Liver (tissue), 9 donors: ENCODE measurements around the gene FARP1. TPM values are rescaled to one million over a fixed set of nuclear protein-coding genes. Genes with fewer than 3 reads are reported as not detected.

Experiments used
- DNase-seq: peaks from one replicate; pipeline ENCODE4 v3.0.0-alpha.2; 2017; ENCODE audit warnings: low spot score
- H3K27ac ChIP-seq, 2 donors: one replicate each; pipeline ENCODE4 v1.7.0; 2013; ENCODE audit warnings: inconsistent platforms in 2 of 2, low read length in 2 of 2, control low read depth in 1 of 2, low read depth in 1 of 2, mild to moderate bottlenecking in 1 of 2
- H3K27me3 ChIP-seq, 4 donors: one replicate each; pipeline versions ENCODE4 v1.6.1 to v1.7.0; 2013; ENCODE audit warnings: low read length in 3 of 4, inconsistent platforms in 1 of 4, mild to moderate bottlenecking in 1 of 4, moderate library complexity in 1 of 4; ENCODE audit not compliant: control insufficient read depth in 4 of 4, insufficient read depth in 4 of 4
- H3K36me3 ChIP-seq, 4 donors: one replicate each; pipeline versions ENCODE4 v1.6.1 to v1.7.0; 2013; ENCODE audit warnings: low read length in 3 of 4, mild to moderate bottlenecking in 3 of 4, low read depth in 1 of 4, moderate library complexity in 1 of 4; ENCODE audit not compliant: control insufficient read depth in 4 of 4, insufficient read depth in 3 of 4
- H3K4me1 ChIP-seq, 4 donors: one replicate each; pipeline versions ENCODE4 v1.6.1 to v1.7.0; 2013; ENCODE audit warnings: low read length in 3 of 4, mild to moderate bottlenecking in 3 of 4, moderate library complexity in 1 of 4; ENCODE audit not compliant: control insufficient read depth in 4 of 4, insufficient read depth in 4 of 4
- H3K4me3 ChIP-seq, 3 donors: one replicate each; pipeline versions ENCODE4 v1.6.1 to v1.7.0; 2013; ENCODE audit warnings: low read length in 3 of 3, control low read depth in 1 of 3, low read depth in 1 of 3, mild to moderate bottlenecking in 1 of 3
- H3K9ac ChIP-seq, 2 donors: one replicate each; pipeline ENCODE4 v1.7.0; 2013; ENCODE audit warnings: low read length in 2 of 2, mild to moderate bottlenecking in 2 of 2, moderate library complexity in 2 of 2, control low read depth in 1 of 2, low read depth in 1 of 2
- H3K9me3 ChIP-seq, 4 donors: one replicate each; pipeline versions ENCODE4 v1.6.1 to v1.7.0; 2013; ENCODE audit warnings: low read length in 3 of 4; ENCODE audit not compliant: control insufficient read depth in 4 of 4
- ATF3 ChIP-seq: IDR thresholded peaks from 2 replicates; pipeline ENCODE4 v1.6.1; 2016; ENCODE audit warnings: antibody characterized with exemption
- CTCF ChIP-seq: fragments of 150-350 bp; IDR thresholded peaks from 2 replicates; pipeline ENCODE4 v1.5.1; 2017; ENCODE audit warnings: improper control_type of control experiment, low read depth, low read length; ENCODE audit not compliant: missing input control
- FOXA1 ChIP-seq: IDR thresholded peaks from 2 replicates; pipeline ENCODE4 v1.6.1; 2016; ENCODE audit warnings: antibody characterized with exemption
- FOXA2 ChIP-seq: IDR thresholded peaks from 2 replicates; pipeline ENCODE4 v1.6.1; 2016; ENCODE audit warnings: antibody characterized with exemption
- GABPA ChIP-seq, 2 donors: IDR thresholded peaks in 1 of 2; conservative IDR thresholded peaks in 1 of 2; 2 replicates each; pipeline ENCODE4 v1.6.1; 2016; ENCODE audit warnings: antibody characterized with exemption in 2 of 2, mild to moderate bottlenecking in 1 of 2, moderate library complexity in 1 of 2
- MAX ChIP-seq: IDR thresholded peaks from 2 replicates; pipeline ENCODE4 v1.6.1; 2016; ENCODE audit warnings: antibody characterized with exemption
- NR2F2 ChIP-seq: IDR thresholded peaks from 2 replicates; pipeline ENCODE4 v1.6.1; 2016; ENCODE audit warnings: antibody characterized with exemption
- RAD21 ChIP-seq, 2 donors: IDR thresholded peaks; 2 replicates each; pipeline ENCODE4 v1.6.1; 2016; ENCODE audit warnings: antibody characterized with exemption in 2 of 2, mild to moderate bottlenecking in 2 of 2
- RXRA ChIP-seq, 2 donors: IDR thresholded peaks; 2 replicates each; pipeline ENCODE4 v1.6.1; 2017 to 2018; ENCODE audit warnings: antibody characterized with exemption in 2 of 2, mild to moderate bottlenecking in 1 of 2
- TAF1 ChIP-seq: conservative IDR thresholded peaks from 2 replicates; pipeline ENCODE4 v1.6.1; 2016; ENCODE audit warnings: antibody characterized with exemption, mild to moderate bottlenecking
- YY1 ChIP-seq: IDR thresholded peaks from 2 replicates; pipeline ENCODE4 v1.6.1; 2016; ENCODE audit warnings: antibody characterized with exemption, mild to moderate bottlenecking
- WGBS: extraction: QIAGEN DNeasy Blood & Tissue Kit; methylation state at CpG from one replicate; pipeline ENCODE4 v1.1.7; 2013; 5-methylcytosine and 5-hydroxymethylcytosine counted together
- polyA plus RNA-seq, 2 donors: library from polyadenylated mRNA; stranded (reverse) in 1 of 2; unstranded in 1 of 2; fragments of 200-250 nt in 1 of 2; fragments of >200 nt in 1 of 2; fragmentation: Nextera tagmentation in 1 of 2; extraction: Ambion mirVana in 1 of 2; gene quantifications; one replicate each; pipeline versions ENCODE4 v1.2.1 to v1.2.3, GENCODE V29; 2013 to 2015
- total RNA-seq, 2 donors: library from RNA; depleted of rRNA; stranded (reverse); fragments of >200 nt; gene quantifications; one replicate each; pipeline ENCODE4 v1.2.3, GENCODE V29; 2014
- TF ChIP-seq, protein P1 (sequence below): IDR thresholded peaks from 2 replicates; pipeline ENCODE4 v1.6.1; 2016; ENCODE audit warnings: antibody characterized with exemption, mild to moderate bottlenecking
- TF ChIP-seq, protein P2 (sequence below): IDR thresholded peaks from 2 replicates; pipeline ENCODE4 v1.6.1; 2016; ENCODE audit warnings: antibody characterized with exemption
- donor health status: healthy.
- donor health status: healthy.
- donor health status: healthy.
- donor health status: healthy.
- donor health status: healthy.

Gene FARP1
- total and polyA plus RNA-seq, 4 donors: 28.4 to 62.6 (median 39.8) TPM

DNA sequence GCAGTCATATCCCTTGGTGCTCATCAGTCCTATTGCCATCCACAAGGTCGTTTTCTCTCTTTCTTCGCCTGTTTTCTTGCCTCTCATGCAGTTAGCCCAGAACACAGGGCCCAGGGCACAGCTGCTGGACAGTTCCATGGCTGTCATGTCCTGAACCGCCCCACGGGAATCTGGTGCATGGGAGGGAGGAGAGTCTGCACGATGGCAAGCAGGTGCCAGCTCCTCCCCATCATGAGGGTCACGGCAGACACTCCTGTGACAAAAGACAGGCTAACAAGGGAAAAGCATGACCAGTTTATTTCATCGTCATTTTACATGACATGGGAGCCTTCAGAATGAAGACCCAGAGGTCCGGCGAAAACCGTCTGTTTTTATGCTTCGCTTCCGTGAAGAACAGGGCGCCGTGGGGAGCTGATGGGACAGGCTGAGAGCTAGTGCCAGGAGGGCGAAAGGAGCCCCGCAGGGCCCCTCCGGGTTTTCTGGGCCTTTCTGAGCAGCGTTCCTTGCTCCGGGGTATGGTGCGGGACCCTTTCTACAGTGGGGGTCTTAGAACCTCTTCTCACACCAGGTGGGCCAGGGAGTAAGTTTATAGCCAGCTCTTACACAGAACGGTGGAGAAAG is 298.3 kb downstream of the FARP1 start:
- Histone ChIP-seq H3K27ac (no peak overlapping the region), H3K4me1 (peaks cover 0 to 3% (median 0%) of the 10 kb centered on the region in 4 donors), H3K36me3 (peaks cover 13 to 62% (median 20%) of the 10 kb centered on the region in 4 donors), H3K4me3 (no peak overlapping the region), H3K9ac (no peak overlapping the region), H3K9me3 (no peaks in the 10 kb centered on the region), H3K27me3 (no peaks in the 10 kb centered on the region)
- 91% methylated on average over 21 of the region's 21 CpGs for WGBS
- no peak for DNase-seq
- TF ChIP-seq, protein P1, sequence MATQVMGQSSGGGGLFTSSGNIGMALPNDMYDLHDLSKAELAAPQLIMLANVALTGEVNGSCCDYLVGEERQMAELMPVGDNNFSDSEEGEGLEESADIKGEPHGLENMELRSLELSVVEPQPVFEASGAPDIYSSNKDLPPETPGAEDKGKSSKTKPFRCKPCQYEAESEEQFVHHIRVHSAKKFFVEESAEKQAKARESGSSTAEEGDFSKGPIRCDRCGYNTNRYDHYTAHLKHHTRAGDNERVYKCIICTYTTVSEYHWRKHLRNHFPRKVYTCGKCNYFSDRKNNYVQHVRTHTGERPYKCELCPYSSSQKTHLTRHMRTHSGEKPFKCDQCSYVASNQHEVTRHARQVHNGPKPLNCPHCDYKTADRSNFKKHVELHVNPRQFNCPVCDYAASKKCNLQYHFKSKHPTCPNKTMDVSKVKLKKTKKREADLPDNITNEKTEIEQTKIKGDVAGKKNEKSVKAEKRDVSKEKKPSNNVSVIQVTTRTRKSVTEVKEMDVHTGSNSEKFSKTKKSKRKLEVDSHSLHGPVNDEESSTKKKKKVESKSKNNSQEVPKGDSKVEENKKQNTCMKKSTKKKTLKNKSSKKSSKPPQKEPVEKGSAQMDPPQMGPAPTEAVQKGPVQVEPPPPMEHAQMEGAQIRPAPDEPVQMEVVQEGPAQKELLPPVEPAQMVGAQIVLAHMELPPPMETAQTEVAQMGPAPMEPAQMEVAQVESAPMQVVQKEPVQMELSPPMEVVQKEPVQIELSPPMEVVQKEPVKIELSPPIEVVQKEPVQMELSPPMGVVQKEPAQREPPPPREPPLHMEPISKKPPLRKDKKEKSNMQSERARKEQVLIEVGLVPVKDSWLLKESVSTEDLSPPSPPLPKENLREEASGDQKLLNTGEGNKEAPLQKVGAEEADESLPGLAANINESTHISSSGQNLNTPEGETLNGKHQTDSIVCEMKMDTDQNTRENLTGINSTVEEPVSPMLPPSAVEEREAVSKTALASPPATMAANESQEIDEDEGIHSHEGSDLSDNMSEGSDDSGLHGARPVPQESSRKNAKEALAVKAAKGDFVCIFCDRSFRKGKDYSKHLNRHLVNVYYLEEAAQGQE: no peak
- TF ChIP-seq ATF3 (no peak), TAF1 (no peak), CTCF (no peak), GABPA (IDR thresholded peaks at IDR 0.05 in 1 of 2, conservative IDR thresholded peaks at IDR 0.05 in 1 of 2) (no peak), NR2F2 (no peak)
- TF ChIP-seq, protein P2, sequence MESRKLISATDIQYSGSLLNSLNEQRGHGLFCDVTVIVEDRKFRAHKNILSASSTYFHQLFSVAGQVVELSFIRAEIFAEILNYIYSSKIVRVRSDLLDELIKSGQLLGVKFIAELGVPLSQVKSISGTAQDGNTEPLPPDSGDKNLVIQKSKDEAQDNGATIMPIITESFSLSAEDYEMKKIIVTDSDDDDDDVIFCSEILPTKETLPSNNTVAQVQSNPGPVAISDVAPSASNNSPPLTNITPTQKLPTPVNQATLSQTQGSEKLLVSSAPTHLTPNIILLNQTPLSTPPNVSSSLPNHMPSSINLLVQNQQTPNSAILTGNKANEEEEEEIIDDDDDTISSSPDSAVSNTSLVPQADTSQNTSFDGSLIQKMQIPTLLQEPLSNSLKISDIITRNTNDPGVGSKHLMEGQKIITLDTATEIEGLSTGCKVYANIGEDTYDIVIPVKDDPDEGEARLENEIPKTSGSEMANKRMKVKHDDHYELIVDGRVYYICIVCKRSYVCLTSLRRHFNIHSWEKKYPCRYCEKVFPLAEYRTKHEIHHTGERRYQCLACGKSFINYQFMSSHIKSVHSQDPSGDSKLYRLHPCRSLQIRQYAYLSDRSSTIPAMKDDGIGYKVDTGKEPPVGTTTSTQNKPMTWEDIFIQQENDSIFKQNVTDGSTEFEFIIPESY: no peak

DNA sequence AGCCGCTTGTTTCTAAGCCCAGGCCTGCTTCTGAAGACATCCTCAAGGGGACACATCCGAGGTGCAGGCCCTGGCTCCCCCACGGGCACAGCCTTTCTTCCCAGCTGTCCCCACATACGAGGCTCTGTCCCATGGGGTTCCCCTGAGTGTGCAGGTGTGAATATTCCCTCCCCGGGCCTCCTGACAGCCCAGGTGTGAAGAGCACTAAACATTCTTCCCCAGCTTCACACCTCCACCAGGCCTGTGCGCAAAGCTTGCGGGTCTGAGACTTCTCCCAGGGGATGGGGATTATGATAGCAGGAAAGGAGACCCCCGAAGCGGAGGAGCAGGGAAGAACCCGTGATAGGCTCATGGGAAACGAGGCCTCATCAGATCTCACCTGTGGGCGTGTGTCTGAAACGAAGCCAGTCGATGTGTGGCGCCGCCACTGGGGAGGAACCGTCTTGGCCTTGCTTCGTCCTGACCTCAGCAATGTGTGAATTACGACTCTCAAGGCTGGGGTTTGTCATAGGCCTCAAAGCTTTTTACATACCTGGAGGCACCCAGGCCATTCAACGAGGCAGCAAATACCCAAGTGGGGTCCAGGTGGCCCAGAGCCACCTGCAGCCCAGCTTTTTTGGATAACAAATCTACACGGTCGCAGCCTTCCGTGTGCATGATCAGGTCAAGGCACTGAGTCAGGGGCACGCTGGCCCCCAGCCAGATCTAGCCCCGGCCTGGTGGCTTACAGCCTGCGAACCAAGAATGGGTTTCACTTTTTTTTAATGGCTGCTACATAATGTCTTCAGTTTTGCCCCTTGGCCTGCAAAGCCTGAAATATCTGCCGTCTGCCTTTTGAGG is 299.7 kb downstream of the FARP1 start:
- H3K4me1 ChIP-seq: peaks cover 0 to 3% (median 0%) of the 10 kb centered on the region in 4 donors
- DNase-seq: no peak
- no peaks in the 10 kb centered on the region for H3K9me3 ChIP-seq
- H3K36me3 ChIP-seq: peaks cover 11 to 66% (median 29%) of the 10 kb centered on the region in 4 donors
- WGBS: 87% methylated on average over 27 of the region's 27 CpGs
- H3K27me3 ChIP-seq: no peaks in the 10 kb centered on the region
- no peak overlapping the region for H3K9ac ChIP-seq
- no peak overlapping the region for H3K27ac ChIP-seq
- no peak overlapping the region for H3K4me3 ChIP-seq
- no peak for TF ChIP-seq RXRA (IDR thresholded peaks at IDR 0.05)
- TF ChIP-seq, protein P2: no peak
- no peak for TF ChIP-seq FOXA1
- TF ChIP-seq FOXA2: no peak
- no peak for TF ChIP-seq RAD21 (IDR thresholded peaks at IDR 0.05)
- TF ChIP-seq YY1: no peak
- TF ChIP-seq ATF3: no peak
- TF ChIP-seq MAX: no peak
- TF ChIP-seq, protein P1: no peak
